GM19023 (cell line): ENCODE data around the gene HOGA1.

Experiments
- ATAC-seq: cut with Tn5 transposase; IDR thresholded peaks from one replicate; pipeline ENCODE4 v1.9.1; 2021; ENCODE audit warnings: mild to moderate bottlenecking, moderate library complexity; ENCODE audit not compliant: unreplicated experiment

HOGA1 gene

DNA sequence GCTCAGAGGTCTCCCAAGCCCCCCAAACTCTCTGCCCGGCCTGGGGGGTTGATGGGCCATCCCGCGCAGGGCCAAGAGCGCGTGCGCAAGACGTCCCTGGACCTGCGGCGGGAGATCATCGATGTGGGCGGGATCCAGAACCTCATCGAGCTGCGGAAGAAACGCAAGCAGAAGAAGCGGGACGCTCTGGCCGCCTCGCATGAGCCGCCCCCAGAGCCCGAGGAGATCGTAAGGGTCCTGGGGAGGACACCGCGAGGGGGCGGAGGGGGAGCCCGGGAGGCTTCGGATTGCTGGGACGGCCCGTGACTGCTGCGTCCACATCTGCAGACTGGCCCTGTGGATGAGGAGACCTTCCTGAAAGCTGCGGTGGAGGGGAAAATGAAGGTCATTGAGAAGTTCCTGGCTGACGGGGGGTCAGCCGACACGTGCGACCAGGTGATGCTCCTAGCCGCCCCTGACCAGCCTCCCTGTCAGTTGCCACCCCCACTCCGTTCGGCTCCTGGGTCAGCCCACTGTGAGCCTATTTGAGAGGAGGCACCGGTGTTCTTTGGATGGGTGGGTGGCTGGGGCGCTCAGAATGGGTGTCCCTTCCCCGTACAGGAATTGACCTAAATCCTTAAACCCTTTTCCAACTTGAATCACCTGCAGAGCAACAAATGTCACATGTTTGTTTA is 5.9 kb upstream of the HOGA1 start:
- no peak for ATAC-seq

- no peak for ATAC-seq
These were observed 3.5 kb upstream of the HOGA1 start for GRCh38 chr10:97580421-97581367.

DNA sequence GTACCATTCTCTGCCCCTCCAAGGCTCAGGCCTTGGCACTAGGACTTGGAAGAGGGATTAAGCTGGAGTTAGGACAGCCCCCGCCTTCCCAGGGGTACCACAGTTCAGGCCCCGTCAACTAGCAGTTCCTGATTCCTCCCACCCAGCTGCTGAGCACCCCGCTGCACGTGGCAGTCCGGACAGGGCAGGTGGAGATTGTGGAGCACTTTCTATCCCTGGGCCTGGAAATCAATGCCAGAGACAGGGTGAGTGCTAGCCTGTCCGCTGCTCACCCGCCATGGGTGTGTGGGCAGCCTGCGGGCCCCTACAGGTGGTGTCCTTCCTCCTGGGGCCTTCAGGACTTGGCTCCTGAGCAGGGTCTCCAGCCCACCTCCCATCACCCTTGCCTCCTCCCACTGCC is 2.0 kb upstream of the HOGA1 start:
- no peak for ATAC-seq

GRCh38 chr10:97583476-97583875 is 713 bp upstream of the HOGA1 start:
- ATAC-seq, result no peak

GRCh38 chr10:97584798-97585438 is 729 bp downstream of the HOGA1 start:
- no peak for ATAC-seq

DNA sequence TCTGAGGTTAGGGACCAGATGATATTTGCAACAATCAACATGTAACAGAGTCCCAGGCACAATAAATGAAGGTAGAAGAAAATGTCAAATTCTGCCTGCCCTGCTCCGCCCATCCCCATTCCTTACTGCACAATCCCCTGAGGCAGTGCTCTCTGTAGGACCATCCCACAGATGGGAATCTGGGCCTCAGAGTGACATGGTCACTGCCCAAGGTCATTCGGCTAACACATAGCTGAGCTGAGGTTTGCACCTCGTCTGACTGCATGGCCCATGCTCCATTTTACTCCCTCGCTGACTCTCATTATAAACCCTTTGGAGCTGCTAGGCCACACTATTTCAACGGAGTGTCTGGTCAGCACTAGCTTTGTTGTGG is 1.2 kb downstream of the HOGA1 start:
- no peak for ATAC-seq

GRCh38 chr10:97587183-97587582 is 3.0 kb downstream of the HOGA1 start:
- no peak for ATAC-seq

DNA sequence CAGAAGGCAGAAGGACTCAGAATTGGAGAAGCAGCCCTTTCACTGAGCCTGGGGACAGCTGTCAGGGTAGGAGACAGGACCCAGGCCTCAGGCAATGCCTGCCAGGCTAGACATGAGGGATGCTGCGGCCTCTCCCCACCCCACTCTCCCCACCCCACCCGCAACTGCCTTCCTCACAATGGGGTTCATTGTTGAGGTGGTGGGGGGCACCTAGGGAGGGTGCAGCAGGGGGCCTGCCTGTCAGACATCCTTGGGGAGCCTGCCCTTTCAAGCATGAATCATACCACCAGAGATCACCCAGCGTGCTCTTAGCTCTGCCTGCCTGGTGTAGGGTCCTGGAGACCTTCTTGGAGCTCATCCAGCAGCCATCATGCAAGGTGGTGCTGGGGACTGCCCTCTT is 5.3 kb downstream of the HOGA1 start, which contains the start of gene C10orf62:
Gene C10orf62 (plus strand): TSS at position 243 of the 400 bp plus-strand sequence. CDS start 177 bp downstream, outside the sequence.
- no peak for ATAC-seq

DNA sequence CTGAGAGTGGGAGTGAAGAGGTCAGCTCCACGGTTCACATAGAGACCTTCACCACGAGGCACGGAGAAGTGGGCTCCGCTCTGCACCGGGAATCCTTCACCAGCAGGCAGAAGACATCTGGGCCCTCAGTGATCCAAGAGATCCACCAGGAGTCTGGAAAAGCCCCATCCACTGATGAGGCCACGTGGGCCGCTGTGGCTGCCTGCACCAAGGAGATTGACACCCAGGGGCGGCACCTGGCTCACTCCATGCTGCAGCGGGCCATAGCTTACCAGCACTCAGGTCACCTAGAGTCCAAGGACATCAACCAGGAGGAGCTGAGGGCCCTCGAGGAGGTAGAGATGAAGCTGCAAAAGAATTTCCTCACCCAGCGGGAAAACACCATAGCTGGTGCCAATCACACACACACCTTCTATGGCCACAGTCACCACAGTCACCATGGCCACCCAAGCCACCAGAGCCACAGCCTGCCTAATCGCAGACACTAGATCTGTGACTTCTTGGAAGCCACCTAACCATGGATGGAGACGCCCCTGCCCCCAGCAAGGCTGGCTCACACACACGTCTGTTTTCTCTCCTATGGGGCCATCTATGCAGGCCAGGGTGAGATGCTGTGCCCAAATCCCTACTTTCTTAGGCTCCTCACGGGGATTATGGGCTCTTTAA is 6.0 kb downstream of the HOGA1 start:
- no peak for ATAC-seq

DNA sequence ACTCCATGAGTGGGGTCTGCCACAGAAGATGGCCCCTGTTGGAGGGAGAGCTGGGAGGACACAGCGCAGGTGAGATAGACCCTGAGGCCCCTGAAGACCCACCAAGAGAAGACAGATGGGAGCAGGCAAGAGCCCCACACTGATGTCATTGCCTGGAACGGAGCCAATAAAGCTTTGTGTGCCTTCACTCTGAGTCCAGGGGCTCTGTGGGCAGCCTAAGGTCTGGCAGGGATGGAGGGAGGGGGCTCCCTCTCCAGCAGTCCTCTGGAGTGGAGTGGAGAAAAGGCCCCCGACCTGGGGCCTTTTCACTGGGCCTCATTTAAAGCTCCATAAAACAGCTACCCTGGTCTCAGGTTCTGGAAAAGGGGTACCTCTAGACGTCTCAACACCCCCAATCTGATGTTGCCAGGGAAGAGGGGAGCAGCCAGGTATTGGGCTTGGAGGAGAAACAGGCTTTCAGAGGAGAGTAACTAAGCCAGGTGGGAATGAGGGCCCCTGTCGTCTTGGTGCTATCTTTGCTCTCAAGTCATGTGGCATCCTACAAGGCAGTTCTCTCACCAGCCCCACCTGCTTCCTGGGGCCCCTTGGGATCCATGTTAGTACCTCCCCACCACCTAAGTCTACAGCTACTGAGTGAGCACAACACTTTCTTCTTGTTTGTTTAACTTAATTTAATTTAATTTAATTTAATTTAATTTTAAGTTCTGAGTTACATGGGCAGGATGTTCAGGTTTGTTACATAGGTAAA is 6.7 kb downstream of the HOGA1 start:
- no peak for ATAC-seq

DNA sequence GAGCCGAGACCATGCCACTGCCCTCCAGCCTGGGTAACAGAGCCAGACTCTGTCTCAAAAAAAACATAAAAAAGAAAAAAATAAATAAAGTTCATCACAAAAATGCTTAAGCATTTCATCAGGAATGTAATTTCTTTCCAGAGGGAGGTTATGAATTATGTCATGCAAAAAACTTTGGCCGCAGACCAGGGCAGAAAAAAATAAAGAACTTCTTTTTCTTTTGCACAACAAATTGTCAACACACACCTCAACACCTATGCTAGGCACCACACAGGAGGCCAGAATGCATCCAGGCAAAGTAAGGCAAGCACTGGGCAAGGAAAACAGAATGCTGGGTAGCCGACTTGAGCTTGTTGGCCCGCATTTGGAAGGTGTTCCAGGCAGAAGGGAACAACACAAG is 9.2 kb downstream of the HOGA1 start:
- no peak for ATAC-seq

- ATAC-seq, result no peak
These were observed 12.2 kb downstream of the HOGA1 start for GRCh38 chr10:97596101-97597082.

- ATAC-seq, result no peak
These were observed 13.6 kb downstream of the HOGA1 start for GRCh38 chr10:97597778-97598177.

DNA sequence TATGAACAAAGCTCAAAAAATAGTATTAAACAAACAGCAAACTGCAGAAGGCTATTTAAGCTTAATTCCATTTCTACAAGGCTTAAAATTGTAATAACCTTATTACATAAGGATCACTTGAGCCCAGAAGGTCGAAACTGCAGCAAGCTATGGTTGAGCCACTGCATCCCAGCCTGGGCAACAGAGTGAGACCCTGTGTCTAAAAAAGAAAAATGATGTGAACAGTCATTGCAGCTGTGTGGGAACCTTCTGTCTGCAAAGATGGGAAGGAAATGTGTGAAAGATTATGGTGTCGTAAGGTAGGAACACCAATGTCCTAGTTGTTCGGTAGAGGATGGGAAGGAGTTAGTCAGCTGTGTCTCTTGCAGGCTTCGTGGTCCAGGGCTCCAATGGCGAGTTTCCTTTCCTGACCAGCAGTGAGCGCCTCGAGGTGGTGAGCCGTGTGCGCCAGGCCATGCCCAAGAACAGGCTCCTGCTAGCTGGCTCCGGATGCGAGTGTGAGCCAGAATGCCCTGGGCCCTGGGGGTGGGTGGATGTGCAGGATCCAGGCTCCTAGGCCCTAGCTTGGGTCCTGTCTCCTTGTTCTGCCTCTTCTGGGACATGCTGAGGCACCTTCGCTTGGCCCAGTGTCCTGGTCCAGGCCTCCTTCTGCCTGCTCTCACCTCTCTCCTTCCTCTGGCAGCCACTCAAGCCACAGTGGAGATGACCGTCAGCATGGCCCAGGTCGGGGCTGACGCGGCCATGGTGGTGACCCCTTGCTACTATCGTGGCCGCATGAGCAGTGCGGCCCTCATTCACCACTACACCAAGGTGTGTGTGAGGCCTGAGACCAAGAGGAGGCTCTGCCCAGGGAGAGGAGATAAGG is 14.4 kb downstream of the HOGA1 start:
- no peak for ATAC-seq

- no peak for ATAC-seq
These were observed 15.1 kb downstream of the HOGA1 start for GRCh38 chr10:97599272-97599619.

DNA sequence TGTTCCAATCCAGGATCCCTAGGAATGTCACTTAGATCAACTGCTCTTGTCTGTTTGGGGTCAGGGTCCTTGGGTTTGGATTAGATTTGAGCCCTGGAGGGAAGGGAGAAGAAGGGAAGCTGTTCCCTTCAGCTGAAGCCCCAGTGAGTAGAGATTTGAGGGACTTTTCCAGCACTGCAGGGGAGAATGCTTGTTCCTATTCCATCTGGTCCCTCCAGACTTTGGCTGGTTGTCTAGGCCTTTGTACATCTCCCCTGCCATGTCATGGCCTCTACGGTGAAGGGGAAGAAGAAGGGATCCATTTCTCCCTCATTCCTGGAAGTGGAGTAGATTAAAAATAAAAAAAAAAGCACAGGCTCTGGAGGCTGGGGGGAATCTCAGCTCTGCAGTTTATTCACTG is 16.4 kb downstream of the HOGA1 start:
- no peak for ATAC-seq

DNA sequence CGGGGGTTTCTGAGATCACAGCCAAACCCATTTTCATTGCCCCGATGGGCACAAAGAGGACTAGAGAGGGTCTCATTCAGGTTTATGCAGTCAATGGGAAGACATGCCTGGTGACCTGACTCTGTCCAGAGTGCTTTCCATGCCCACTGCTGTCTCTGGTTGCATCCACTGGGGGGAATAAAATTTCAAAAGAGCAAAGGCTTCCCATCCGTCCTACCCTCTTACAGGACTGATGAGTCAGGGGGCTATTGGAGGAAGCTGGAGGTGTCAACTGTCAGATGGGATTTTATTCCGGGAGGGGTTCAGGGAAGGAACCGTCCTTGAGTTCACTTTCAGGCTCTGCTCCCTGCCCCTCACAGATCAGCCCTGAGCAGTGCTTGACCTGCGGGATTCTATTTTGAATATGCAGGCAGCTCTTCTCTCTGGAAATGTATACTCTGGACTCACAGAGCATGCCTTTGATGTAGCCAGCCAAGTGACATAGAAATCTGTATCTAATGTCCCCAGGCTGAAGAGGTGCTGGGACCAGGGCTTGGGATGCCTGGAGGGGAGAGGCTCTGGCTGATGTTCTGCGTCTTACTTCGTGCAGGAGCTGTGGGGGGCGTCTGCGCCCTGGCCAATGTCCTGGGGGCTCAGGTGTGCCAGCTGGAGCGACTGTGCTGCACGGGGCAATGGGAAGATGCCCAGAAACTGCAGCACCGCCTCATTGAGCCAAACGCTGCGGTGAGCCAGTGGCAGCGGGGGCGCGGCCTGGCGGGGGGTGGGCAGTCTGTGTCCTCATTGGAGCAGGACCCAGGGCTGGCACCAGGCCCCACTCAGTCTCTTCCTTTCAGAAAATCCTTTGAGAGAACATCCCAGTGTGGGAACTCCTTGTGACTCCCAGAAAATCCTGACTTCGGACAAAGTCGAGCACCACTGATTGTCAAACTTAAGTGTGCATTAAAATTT is 17.4 kb downstream of the HOGA1 start:
- ATAC-seq, result no peak
